HG03159 (cell line): ENCODE measurements around the gene ZYX.
A peak's percentile ranks its signal among the peaks of the same experiment; 100 is the strongest.
"Not testable (repeated sequence)": the region's sequence is repeated elsewhere in the genome, so short reads cannot be mapped to it uniquely, and the experiment has no call there.

Experiments used
- ATAC-seq: cut with Tn5 transposase; IDR thresholded peaks from one replicate; pipeline ENCODE4 v1.9.1; 2021; ENCODE audit warnings: mild to moderate bottlenecking, moderate library complexity; ENCODE audit not compliant: unreplicated experiment

Gene ZYX

GRCh38 chr7:143384661-143385631 lies 3.8 kb downstream of the ZYX start:
- ATAC-seq = no peak

- ATAC-seq = peak; percentile 34
Observed at GRCh38 chr7:143385891-143386781, 5.0 kb downstream of the ZYX start.

GRCh38 chr7:143387156-143387975 lies 6.2 kb downstream of the ZYX start:
- no peak for ATAC-seq

- no peak for ATAC-seq
Observed at GRCh38 chr7:143388051-143388450, 6.9 kb downstream of the ZYX start.

GRCh38 chr7:143388491-143389101 lies 7.5 kb downstream of the ZYX start:
- no peak for ATAC-seq

GRCh38 chr7:143389316-143390103 lies 8.4 kb downstream of the ZYX start:
- ATAC-seq = no peak

GRCh38 chr7:143390104-143390772 lies 9.1 kb downstream of the ZYX start:
- ATAC-seq = no peak

- ATAC-seq = no peak
Observed at GRCh38 chr7:143390773-143391317, 9.7 kb downstream of the ZYX start.

GRCh38 chr7:143391462-143392404 lies 10.6 kb downstream of the ZYX start:
- ATAC-seq = no peak

GRCh38 chr7:143392427-143392826 lies 11.3 kb downstream of the ZYX start:
- not testable (repeated sequence) for ATAC-seq

GRCh38 chr7:143392875-143393266 lies 11.7 kb downstream of the ZYX start:
- no peak for ATAC-seq

- no peak for ATAC-seq
Observed at GRCh38 chr7:143393267-143394041, 12.3 kb downstream of the ZYX start.

- ATAC-seq = no peak
Observed at GRCh38 chr7:143394068-143394467, 12.9 kb downstream of the ZYX start.

GRCh38 chr7:143394777-143395176 lies 13.6 kb downstream of the ZYX start:
- ATAC-seq = no peak

- peak; percentile 51 for ATAC-seq
Observed at GRCh38 chr7:143395187-143396149, 14.3 kb downstream of the ZYX start.

GRCh38 chr7:143396182-143396581 lies 15.0 kb downstream of the ZYX start:
- ATAC-seq = no peak
